HG02970 (cell line): Measurements from ENCODE around the gene MAP3K1.
A peak's percentile ranks its signal among the peaks of the same experiment; 100 is the strongest.
"Not testable (repeated sequence)": the region's sequence is repeated elsewhere in the genome, so short reads cannot be mapped to it uniquely, and the experiment has no call there.

Experiments
- ATAC-seq: cut with Tn5 transposase; IDR thresholded peaks from one replicate; pipeline ENCODE4 v1.9.1; 2021; ENCODE audit warnings: mild to moderate bottlenecking, moderate library complexity, moderate number of reproducible peaks; ENCODE audit not compliant: unreplicated experiment, low FRiP score

The MAP3K1 gene

GRCh38 chr5:56814963-56815657, at the start of gene MAP3K1:
Gene MAP3K1 (plus strand): TSS chr5:56815549. CDS start chr5:56815574, 25 bp downstream.
- peak; percentile 59 for ATAC-seq

DNA sequence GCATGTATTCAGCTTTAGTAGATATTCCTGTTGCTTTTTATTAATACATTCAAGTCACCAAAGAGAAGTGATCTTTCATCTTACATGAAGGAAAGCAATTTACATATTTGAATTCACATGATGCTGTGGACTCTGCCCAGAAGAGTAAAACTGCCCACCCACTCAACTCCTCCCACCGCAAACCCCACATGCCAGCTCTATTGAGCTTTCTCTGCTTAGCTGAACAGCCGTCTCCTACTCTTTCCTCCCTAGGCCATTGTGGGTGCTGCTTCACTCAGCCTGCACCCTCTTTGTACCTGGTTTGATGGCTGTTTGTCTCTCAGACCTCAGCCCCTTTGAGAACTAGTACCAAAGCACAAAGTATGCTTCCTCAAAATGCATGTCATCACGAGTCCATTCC, 48.4 kb upstream of the MAP3K1 start:
- ATAC-seq: no peak

GRCh38 chr5:56769875-56770604, 45.3 kb upstream of the MAP3K1 start:
- ATAC-seq: no peak

GRCh38 chr5:56772767-56773166, 42.6 kb upstream of the MAP3K1 start:
- no peak for ATAC-seq

GRCh38 chr5:56774957-56775356, 40.4 kb upstream of the MAP3K1 start:
- no peak for ATAC-seq

DNA sequence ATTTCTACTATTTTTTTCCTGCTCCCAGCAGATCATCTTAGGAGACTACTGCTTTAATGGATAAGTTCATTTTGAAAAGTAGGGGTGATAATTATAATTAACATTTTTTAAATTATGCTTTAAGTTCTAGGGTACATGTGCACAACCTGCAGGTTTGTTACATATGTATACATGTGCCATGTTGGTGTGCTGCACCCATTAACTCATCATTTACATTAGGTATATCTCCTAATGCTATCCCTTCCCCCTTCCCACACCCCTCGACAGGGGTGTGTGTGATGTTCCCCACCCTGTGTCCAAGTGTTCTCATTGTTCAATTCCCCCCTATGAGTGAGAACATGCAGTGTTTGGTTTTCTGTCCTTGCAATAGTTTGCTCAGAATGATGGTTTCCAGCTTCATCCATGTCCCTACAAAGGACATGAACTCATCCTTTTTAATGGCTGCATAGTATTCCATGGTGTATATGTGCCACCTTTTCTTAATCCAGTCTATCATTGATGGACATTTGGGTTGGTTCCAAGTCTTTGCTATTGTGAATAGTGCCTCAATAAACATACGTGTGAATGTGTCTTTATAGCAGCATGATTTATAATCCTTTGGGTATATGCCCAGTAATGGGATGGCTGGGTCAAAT, 39.0 kb upstream of the MAP3K1 start:
- not testable (repeated sequence) for ATAC-seq

GRCh38 chr5:56783261-56783660, 32.1 kb upstream of the MAP3K1 start:
- no peak for ATAC-seq

- no peak for ATAC-seq
These were observed 29.0 kb upstream of the MAP3K1 start for GRCh38 chr5:56786346-56786745.

DNA sequence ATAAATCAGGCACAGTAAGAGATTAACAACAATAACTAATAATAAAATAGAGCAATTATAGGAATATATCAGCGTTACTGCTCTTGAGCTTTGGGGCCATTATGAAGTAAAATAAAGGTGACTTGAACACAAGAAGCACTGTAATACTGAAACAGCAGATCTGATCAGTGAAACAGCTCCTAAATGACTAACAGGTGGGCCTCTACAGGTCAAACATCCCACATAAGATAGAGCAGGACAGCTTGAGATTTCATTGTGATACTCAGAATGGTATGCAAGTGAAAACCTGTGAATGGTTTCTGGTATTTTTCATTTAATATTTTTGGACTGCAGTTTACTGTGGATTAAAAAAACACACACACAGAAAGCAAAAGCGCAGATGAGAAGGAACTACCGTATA, 24.0 kb upstream of the MAP3K1 start:
- no peak for ATAC-seq

GRCh38 chr5:56798521-56798920, 16.8 kb upstream of the MAP3K1 start:
- no peak for ATAC-seq

DNA sequence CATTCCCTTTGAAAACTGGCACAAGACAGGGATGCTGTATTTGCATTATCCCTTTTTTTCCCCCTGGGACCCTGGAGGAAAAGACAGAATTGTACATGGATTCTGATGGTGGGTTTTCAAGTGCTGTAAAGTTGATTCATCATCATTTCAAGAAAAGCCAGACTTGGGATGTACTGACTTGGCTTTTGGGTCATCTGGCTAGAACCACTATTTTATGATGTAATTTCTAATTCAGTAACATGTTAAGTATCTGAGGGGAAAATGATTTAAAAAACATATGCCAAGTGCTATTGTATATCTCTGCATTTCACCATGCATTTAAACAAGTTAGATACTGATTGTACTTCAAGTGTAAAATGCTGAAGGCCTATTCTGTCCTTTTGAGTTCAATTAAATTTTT, 15.2 kb upstream of the MAP3K1 start:
- no peak for ATAC-seq

DNA sequence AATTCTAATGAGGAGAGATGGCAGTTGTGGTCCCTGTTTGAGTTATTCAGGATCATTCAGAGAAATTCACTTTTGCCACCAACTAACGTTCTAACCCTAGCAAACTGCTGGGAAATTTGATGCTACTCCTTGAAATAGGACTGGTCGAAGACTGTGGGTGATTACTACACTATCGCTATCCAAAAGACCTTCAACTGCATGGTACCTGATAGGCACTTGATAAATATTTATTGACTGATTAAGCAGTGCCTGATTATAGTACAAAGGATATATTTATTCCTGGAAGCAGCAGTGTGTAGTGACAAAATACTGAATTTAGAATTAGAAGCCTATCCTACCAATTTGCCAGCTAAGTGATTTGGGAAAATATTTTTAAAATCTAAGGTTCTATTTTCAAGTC, 14.1 kb upstream of the MAP3K1 start:
- no peak for ATAC-seq

- ATAC-seq: no peak
These were observed 13.1 kb upstream of the MAP3K1 start for GRCh38 chr5:56802205-56802604.

DNA sequence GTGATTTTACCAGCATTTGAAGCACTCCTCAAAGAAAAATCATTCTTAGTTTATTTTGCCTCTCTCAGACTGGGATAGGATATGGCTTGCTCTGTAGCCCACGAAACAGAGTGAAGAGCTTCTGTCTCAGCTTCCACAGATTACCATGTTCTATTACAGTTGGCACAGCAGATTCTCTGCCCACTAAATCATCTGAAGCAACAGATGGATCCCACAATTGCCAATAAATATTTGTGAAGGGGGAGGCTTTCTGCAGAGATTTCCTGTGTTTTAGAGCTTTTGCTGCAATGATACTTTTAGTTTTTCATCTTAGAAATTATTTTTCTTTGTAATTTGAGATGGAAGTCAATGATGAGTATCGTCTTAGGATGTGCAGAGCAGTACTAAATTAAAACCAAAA, 12.3 kb upstream of the MAP3K1 start:
- no peak for ATAC-seq

DNA sequence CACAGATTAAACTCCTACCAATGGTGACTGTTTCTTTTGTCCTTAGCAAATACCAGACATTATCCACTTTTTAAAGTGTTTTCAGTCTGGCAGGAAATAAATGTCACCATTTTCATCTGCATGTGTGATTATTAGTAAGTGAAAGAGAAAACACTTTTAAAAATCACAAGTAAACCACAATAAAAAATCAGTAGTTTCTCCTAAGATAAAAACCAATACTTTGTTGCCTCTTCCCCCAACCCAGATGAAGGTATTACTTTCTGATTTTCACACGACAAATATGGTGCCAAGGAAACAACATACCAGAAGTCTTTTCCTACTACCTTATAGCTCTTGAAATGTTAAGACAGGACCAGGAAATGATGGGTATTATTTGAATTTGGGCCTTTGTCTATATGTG, 11.5 kb upstream of the MAP3K1 start:
- no peak for ATAC-seq

DNA sequence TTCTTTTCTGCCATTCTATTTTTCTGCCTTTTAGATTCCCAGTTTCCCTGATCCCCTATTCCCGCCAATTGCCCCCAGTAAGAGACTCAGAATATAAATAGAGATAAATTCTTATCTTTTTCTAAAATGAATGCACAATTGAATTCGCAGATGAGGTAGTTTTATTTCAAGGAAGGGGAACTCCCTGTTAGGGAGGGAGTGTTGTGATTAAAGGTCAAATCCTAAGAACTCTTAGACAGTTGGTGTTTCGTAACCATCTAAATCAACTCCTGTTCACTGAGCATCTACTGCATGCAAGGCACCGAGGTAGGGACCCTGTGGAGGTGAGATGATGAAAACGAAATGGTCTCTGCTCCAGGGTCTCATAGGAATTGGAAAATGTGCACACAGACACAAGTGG, 7.7 kb upstream of the MAP3K1 start:
- ATAC-seq: no peak

DNA sequence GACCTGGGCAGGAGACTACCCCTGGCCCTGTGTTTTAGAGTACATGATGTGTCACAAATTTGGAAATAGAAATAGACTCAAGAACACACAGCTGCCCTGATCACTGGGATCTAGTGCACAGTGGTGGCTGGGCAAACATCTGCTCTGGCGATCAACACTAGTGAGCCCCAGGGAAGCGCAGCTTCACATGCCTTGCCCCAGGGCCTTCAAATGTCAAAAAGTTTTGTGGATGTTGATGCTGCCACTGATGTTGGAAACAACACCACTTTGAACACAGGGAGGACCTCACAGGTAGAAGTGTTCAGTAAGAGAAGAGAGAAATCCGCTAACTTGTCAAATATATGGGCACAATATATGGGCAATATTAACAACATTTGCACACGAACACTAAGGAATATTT, 7.1 kb upstream of the MAP3K1 start:
- no peak for ATAC-seq

GRCh38 chr5:56810826-56811225, 4.5 kb upstream of the MAP3K1 start:
- no peak for ATAC-seq

DNA sequence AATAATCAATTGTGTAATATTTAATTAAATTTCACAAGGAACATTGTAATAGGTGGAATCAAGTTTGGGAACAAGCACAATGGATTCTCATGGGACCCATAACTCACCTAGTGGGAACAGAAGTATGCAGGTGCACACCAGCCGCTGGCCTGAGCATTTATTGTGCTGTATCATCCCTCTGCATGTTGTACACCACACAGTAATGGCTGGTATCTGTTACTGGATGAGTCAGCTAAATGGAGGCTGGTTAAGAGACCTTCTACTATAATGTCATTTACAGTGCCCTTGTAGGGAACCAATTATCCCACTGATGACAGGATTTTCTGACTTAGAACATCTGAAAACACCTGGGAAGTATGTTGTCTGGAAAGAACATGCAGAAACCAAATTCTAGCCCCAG, 3.2 kb upstream of the MAP3K1 start:
- ATAC-seq: no peak

DNA sequence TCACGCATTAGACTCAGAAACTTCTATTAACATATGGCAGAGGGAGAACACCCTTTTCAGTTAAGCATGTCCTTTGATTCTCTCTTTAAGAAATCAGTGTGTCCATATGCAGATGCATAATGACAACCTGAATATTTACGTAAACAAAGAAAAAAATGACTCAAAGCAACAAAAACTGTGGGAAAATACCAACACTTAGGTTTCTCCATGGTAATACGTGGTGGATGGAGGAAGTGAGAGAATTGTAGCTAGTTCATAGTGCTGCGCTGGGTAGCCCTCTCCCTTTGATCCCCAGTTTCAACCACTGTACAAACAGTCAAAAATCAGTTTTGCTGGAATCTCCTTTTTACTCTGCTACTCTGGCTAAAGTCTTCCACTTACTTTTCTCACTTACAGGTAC, 2.0 kb upstream of the MAP3K1 start:
- ATAC-seq: no peak

DNA sequence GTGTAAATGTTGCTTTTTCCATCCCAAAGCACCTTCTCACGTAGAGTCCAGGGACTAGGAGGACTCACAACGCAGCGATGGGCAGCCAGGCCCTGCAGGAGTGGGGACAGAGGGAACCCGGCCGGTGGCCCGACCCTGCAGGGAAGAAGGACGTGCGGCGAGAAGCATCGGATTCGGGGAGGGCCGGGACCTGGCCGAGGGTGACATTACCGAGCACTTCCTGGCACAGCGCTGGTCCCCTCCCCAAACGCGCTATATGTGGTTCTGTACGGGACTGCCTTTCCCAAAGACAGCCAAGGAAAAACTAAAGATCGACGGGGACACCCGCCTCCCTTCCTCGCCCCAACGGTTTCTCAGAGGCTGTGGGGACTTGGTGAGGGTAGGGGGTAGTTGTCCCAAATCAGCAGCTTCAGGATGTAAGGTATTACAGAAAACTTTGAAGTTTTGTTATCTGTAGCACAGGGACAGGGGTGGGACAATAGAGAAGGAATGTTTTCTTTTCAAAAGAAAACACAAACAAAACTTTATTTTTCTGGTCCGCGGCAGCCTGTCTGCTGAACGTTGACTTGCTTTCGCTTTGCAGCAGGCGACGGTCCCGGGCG, 887 bp upstream of the MAP3K1 start:
- no peak for ATAC-seq
